HEK293T (cell line): ENCODE data around the gene MEX3C.

ENCODE experiments used
- ARNT ChIP-seq: fragments of 450-650 bp; IDR thresholded peaks from 2 replicates; pipeline ENCODE4 v1.6.1; 2017; ENCODE audit warnings: mild to moderate bottlenecking
- BHLHE40 ChIP-seq: fragments of 450-650 bp; IDR thresholded peaks from 2 replicates; pipeline ENCODE4 v1.6.1; 2016; ENCODE audit warnings: mild to moderate bottlenecking, moderate library complexity, borderline replicate concordance
- FOXA1 ChIP-seq: fragments of 450-650 bp; IDR thresholded peaks from 2 replicates; pipeline ENCODE4 v1.6.1; 2016; ENCODE audit warnings: mild to moderate bottlenecking
- FOXK2 ChIP-seq: fragments of 450-650 bp; IDR thresholded peaks from 2 replicates; pipeline ENCODE4 v1.6.1; 2016; ENCODE audit warnings: mild to moderate bottlenecking
- FOXM1 ChIP-seq: fragments of 450-650 bp; IDR thresholded peaks from 2 replicates; pipeline ENCODE4 v1.6.1; 2017; ENCODE audit warnings: mild to moderate bottlenecking, borderline replicate concordance
- HDGF ChIP-seq: fragments of 450-650 bp; IDR thresholded peaks from 2 replicates; pipeline ENCODE4 v1.6.1; 2017; ENCODE audit warnings: antibody characterized with exemption, borderline replicate concordance
- L3MBTL2 ChIP-seq: fragments of 450-650 bp; conservative IDR thresholded peaks from 2 replicates; pipeline ENCODE4 v1.6.1; 2016; ENCODE audit warnings: mild to moderate bottlenecking
- NFRKB ChIP-seq: fragments of 450-650 bp; IDR thresholded peaks from 2 replicates; pipeline ENCODE4 v1.6.1; 2016; ENCODE audit warnings: mild to moderate bottlenecking, moderate library complexity
- PKNOX1 ChIP-seq: fragments of 450-650 bp; IDR thresholded peaks from 2 replicates; pipeline ENCODE4 v1.6.1; 2016
- SP1 ChIP-seq: fragments of 450-650 bp; IDR thresholded peaks from 2 replicates; pipeline ENCODE4 v1.6.1; 2017
- SUZ12 ChIP-seq: fragments of 450-650 bp; IDR thresholded peaks from 2 replicates; pipeline ENCODE4 v1.6.1; 2016; ENCODE audit warnings: mild to moderate bottlenecking
- TARDBP ChIP-seq: fragments of 450-650 bp; IDR thresholded peaks from 2 replicates; pipeline ENCODE4 v1.6.1; 2016
- ZNF384 ChIP-seq: fragments of 450-650 bp; IDR thresholded peaks from 2 replicates; pipeline ENCODE4 v1.6.1; 2016

- no peak for TF ChIP-seq FOXM1
- TF ChIP-seq L3MBTL2, result no peak
- TF ChIP-seq PKNOX1, result no peak
- no peak for TF ChIP-seq NFRKB
- TF ChIP-seq BHLHE40, result no peak
- TF ChIP-seq FOXK2, result no peak
- TF ChIP-seq SUZ12, result no peak
- no peak for TF ChIP-seq FOXA1
- TF ChIP-seq TARDBP, result no peak
- TF ChIP-seq SP1, result no peak
- no peak for TF ChIP-seq HDGF
- TF ChIP-seq ZNF384, result no peak
- TF ChIP-seq ARNT, result no peak
These were observed 26.3 kb downstream of the MEX3C start for GRCh38 chr18:51171223-51171622.
